G401 (cell line): Measurements from ENCODE around the gene WDR81. TPM values are rescaled to one million over a fixed set of nuclear protein-coding genes. Genes with fewer than 3 reads are reported as not detected.
"Not testable (repeated sequence)": the region's sequence is repeated elsewhere in the genome, so short reads cannot be mapped to it uniquely, and the experiment has no call there.

Experiments
- DNase-seq: peaks from one replicate; pipeline ENCODE4 v3.0.0-alpha.2; 2015; ENCODE audit warnings: low spot score
- in situ Hi-C: cut with HindIII; loops from 2 replicates; pipeline ENCODE4 v1.10.0; 2016; ENCODE audit warnings: low sequenced_read_pairs, mixed read lengths
- total RNA-seq: library from RNA; depleted of rRNA; stranded (reverse); fragments of >200 nt; shearing (Covaris generic); gene quantifications from 2 replicates; pipeline ENCODE4 v1.2.3, GENCODE V29; 2014

Gene WDR81
- total RNA-seq, 1 experiment from 2014 or later, result 29.9 TPM

- in situ Hi-C loops, result no loop called here
- no peak for DNase-seq
Observed at GRCh38 chr17:1727258-1727789, 2.8 kb downstream of the WDR81 start.

- in situ Hi-C loops, result no loop called here
- DNase-seq, result no peak
Observed at GRCh38 chr17:1727876-1728630, 3.5 kb downstream of the WDR81 start.

- in situ Hi-C loops, result no loop called here
- DNase-seq, result no peak
Observed at GRCh38 chr17:1729966-1730325, 5.4 kb downstream of the WDR81 start.

GRCh38 chr17:1730326-1731193, 6.1 kb downstream of the WDR81 start:
- peak; percentile 73 for DNase-seq

GRCh38 chr17:1731194-1731506, 6.6 kb downstream of the WDR81 start:
- in situ Hi-C loops, result no loop called here
- no peak for DNase-seq

More at GRCh38 chr17:1730326-1731193, 6.1 kb downstream of the WDR81 start:
- in situ Hi-C loops, result no loop called here

- no peak for DNase-seq
- in situ Hi-C loops, result no loop called here
Observed at GRCh38 chr17:1732241-1732832, 7.8 kb downstream of the WDR81 start.

GRCh38 chr17:1732833-1733321, 8.4 kb downstream of the WDR81 start:
- in situ Hi-C loops, result no loop called here

GRCh38 chr17:1733759-1734158, 9.3 kb downstream of the WDR81 start:
- no peak for DNase-seq
- in situ Hi-C loops, result no loop called here

More at GRCh38 chr17:1732833-1733321, 8.4 kb downstream of the WDR81 start:
- no peak for DNase-seq

- no peak for DNase-seq
- in situ Hi-C loops, result no loop called here
Observed at GRCh38 chr17:1735418-1735817, 10.9 kb downstream of the WDR81 start.

GRCh38 chr17:1735834-1736347, 11.4 kb downstream of the WDR81 start:
- in situ Hi-C loops, result no loop called here
- DNase-seq, result no peak

GRCh38 chr17:1736348-1737281, 12.1 kb downstream of the WDR81 start:
- in situ Hi-C loops, result no loop called here
- no peak for DNase-seq

GRCh38 chr17:1737531-1738291, 13.2 kb downstream of the WDR81 start:
- no peak for DNase-seq
- in situ Hi-C loops, result no loop called here

- in situ Hi-C loops, DNase-seq: not testable (repeated sequence)
Observed at GRCh38 chr17:1741899-1742298, 17.4 kb downstream of the WDR81 start.

GRCh38 chr17:1742371-1743087, 18.0 kb downstream of the WDR81 start, which contains the start of gene SERPINF2:
Gene SERPINF2, plus strand, starts transcription at chr17:1742871. Its CDS starts 2,125 bp downstream, at chr17:1744996.
- DNase-seq, result no peak
- in situ Hi-C loops, result no loop called here

- DNase-seq, result no peak
- in situ Hi-C loops, result no loop called here
Observed at GRCh38 chr17:1743088-1743439, 18.6 kb downstream of the WDR81 start.

- in situ Hi-C loops, result no loop called here
- DNase-seq, result no peak
Observed at GRCh38 chr17:1744551-1745512, 20.3 kb downstream of the WDR81 start.
